ENCODE results near the gene SLC22A16. TPM values are rescaled to one million over a fixed set of nuclear protein-coding genes. Genes with fewer than 3 reads are reported as not detected.

The SLC22A16 gene
- total RNA-seq, 4 donors from 2014 or later = not detected

DNA sequence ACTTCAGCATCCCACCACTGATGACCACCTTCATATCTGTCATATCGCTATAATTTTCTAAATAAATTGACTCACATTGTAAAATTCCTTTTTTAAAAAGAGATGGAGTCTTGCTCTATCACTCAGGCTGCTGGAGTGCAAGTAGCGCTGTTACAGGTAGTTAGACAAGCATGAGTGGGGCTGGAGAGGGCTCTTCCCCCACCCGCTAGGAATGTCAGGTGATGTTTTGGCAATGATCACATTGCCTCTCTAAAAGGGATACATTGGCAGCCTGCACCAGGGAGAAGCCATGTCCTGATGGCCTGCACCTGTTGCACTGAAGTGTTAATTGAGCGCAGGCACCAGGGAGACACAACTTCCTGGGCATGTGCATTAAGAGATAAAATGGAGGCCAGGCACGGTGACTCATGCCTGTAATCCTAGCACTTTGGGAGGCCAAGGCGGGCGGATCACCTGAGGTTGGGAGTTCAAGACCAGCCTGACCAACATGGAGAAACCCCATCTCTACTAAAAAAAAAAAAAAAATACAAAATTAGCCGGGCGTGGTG lies 16.9 kb upstream of the SLC22A16 start:
- no peak for DNase-seq (ENCODE audit: low spot score in 2 of 2)
- Histone ChIP-seq H3K9me3 (no peaks in the 10 kb centered on the region), H3K27me3 (no peaks in the 10 kb centered on the region), H3K36me3 (no peaks in the 10 kb centered on the region), H3K4me1 (peaks cover 0 to 11% (median 0%) of the 10 kb centered on the region in 4 donors), H3K4me3 (no peak overlapping the region), H3K27ac (no peak overlapping the region)
- TF ChIP-seq EP300 (IDR thresholded peaks at IDR 0.05) = no peak
- no peak for TF ChIP-seq POLR2A (IDR thresholded peaks at IDR 0.05)
- TF ChIP-seq, protein P1, sequence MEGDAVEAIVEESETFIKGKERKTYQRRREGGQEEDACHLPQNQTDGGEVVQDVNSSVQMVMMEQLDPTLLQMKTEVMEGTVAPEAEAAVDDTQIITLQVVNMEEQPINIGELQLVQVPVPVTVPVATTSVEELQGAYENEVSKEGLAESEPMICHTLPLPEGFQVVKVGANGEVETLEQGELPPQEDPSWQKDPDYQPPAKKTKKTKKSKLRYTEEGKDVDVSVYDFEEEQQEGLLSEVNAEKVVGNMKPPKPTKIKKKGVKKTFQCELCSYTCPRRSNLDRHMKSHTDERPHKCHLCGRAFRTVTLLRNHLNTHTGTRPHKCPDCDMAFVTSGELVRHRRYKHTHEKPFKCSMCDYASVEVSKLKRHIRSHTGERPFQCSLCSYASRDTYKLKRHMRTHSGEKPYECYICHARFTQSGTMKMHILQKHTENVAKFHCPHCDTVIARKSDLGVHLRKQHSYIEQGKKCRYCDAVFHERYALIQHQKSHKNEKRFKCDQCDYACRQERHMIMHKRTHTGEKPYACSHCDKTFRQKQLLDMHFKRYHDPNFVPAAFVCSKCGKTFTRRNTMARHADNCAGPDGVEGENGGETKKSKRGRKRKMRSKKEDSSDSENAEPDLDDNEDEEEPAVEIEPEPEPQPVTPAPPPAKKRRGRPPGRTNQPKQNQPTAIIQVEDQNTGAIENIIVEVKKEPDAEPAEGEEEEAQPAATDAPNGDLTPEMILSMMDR (IDR thresholded peaks at IDR 0.05) = no peak
- 92 to 94% methylated on average over 9 of the region's 9 CpGs for WGBS, 2 donors

DNA sequence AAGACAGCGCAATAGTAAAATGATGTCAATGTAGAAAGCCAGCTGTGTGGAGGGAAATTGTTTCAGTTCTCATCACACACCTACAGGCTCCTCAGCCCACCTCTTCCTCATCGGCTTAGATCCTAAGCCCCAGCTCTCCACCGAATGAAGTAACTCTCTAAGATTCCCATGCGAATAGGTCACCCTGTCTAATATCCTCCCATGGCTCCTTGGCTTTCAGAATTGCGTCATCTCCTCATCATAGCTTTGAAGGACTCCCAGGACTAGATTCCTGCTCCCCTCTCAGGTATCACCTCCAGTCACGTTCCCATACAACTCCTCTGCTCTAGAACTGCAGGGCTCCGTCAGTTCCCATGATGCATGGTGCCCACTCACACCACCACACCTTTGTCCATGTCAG lies 16.2 kb upstream of the SLC22A16 start:
- H3K36me3 ChIP-seq = no peaks in the 10 kb centered on the region
- H3K4me1 ChIP-seq = peaks cover 0 to 11% (median 0%) of the 10 kb centered on the region in 4 donors
- no peak overlapping the region for H3K4me3 ChIP-seq
- WGBS, 2 donors = 66 to 75% methylated on average over 7 of the region's 7 CpGs
- H3K27me3 ChIP-seq = no peaks in the 10 kb centered on the region
- H3K27ac ChIP-seq = no peak overlapping the region
- no peak for DNase-seq (ENCODE audit: low spot score in 2 of 2)
- TF ChIP-seq, protein P1 (IDR thresholded peaks at IDR 0.05) = no peak
- TF ChIP-seq POLR2A (IDR thresholded peaks at IDR 0.05) = no peak
- TF ChIP-seq EP300 (IDR thresholded peaks at IDR 0.05) = no peak
- H3K9me3 ChIP-seq = no peaks in the 10 kb centered on the region

DNA sequence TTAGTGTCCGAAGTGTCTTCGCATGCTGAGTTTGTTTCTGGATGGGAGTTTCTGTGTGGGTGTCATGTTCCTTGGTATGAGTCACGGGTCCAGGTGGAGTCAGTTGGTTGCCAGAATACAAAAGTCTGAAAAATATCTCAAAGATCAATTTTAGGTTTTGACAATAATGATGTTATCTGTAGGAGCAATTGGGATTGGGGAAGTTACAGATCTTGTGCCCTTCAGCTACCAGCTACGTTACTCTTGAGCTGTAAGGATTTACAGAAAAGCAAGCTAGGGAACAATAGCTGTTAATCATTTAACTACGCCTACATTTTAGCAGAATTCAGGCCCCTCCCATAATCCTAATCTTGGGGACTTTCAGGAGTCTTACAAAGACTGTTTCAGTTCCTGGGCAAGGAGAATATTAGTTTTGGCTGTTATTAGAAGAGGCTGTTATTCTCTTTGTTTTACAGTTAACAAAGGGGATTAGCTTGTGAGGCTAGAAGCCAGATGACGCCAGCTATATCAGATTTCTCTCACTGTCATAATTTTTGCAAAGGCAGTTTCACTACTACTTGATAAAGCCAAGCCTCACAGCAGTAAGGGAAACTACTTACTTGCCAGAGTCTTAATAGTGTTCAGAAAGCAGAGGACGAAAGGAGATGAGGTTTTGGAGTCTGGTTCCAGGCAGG lies 15.4 kb upstream of the SLC22A16 start:
- no peak for DNase-seq (ENCODE audit: low spot score in 2 of 2)
- Histone ChIP-seq H3K4me3 (peak overlapping the region in 1 of 4 donors; percentile 9), H3K27me3 (no peaks in the 10 kb centered on the region), H3K9me3 (no peaks in the 10 kb centered on the region), H3K36me3 (no peaks in the 10 kb centered on the region), H3K27ac (no peak overlapping the region), H3K4me1 (peaks cover 0 to 11% (median 0%) of the 10 kb centered on the region in 4 donors)
- TF ChIP-seq, protein P1 (IDR thresholded peaks at IDR 0.05) = no peak
- TF ChIP-seq EP300 (IDR thresholded peaks at IDR 0.05) = no peak
- no peak for TF ChIP-seq POLR2A (IDR thresholded peaks at IDR 0.05)
- 33 to 38% methylated on average over 7 of the region's 7 CpGs for WGBS, 2 donors

DNA sequence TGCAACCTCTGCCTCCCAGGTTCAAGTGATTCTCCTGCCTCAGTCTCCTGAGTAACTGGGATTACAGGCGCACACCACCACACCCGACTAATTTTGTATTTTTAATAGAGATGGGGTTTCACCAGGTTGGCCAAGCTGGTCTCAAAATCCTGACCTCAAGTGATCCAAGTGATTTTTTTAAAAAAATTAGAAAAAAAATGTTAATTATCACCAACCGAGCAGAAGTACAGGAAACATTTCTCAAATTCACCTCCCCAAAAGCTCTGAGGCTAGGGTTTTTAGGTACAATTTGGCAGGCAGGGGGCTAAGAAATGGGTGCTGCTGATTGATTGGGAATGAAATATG lies 14.9 kb upstream of the SLC22A16 start:
- WGBS, 2 donors = 86 to 87% methylated on average over 3 of the region's 3 CpGs
- TF ChIP-seq, protein P1 (IDR thresholded peaks at IDR 0.05) = no peak
- no peak for TF ChIP-seq POLR2A (IDR thresholded peaks at IDR 0.05)
- TF ChIP-seq EP300 (IDR thresholded peaks at IDR 0.05) = no peak
- Histone ChIP-seq H3K27me3 (no peaks in the 10 kb centered on the region), H3K9me3 (no peaks in the 10 kb centered on the region), H3K4me3 (no peak overlapping the region), H3K27ac (no peak overlapping the region), H3K36me3 (no peaks in the 10 kb centered on the region), H3K4me1 (peaks cover 0 to 11% (median 0%) of the 10 kb centered on the region in 4 donors)
- DNase-seq (ENCODE audit: low spot score in 2 of 2) = no peak

DNA sequence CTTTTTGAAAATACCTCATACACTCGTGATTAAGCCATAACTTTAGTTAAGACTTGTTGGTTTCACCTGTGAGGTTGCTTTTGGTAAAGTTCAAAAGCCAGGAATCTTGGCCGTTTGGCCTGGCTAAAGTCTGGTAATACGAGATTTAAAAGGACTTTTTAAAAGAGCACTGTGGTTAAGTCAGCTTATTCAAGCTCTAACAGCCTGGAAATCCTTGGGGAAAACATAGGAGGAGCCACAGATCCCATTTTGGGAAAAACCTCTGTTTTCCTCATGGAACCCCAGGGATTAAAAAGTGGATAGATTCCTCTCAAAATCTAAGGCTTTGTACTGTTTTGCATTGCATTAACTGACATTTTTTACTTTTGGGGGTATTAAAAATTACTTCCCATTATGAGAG lies 13.7 kb upstream of the SLC22A16 start:
- 38 to 40% methylated on average over 3 of the region's 3 CpGs for WGBS, 2 donors
- DNase-seq (ENCODE audit: low spot score in 2 of 2) = no peak
- TF ChIP-seq, protein P1 (IDR thresholded peaks at IDR 0.05) = no peak
- TF ChIP-seq EP300 (IDR thresholded peaks at IDR 0.05) (no peak), POLR2A (IDR thresholded peaks at IDR 0.05) (no peak)

More for the DNA sequence above, 13.7 kb upstream of the SLC22A16 start:
- Histone ChIP-seq H3K4me3 (no peak overlapping the region), H3K4me1 (peaks cover 0 to 11% (median 0%) of the 10 kb centered on the region in 4 donors), H3K9me3 (no peaks in the 10 kb centered on the region), H3K27me3 (no peaks in the 10 kb centered on the region), H3K27ac (no peak overlapping the region), H3K36me3 (no peaks in the 10 kb centered on the region)

Data from tibial nerve (tissue), 4 donors.